ENCODE measurements around the gene MYL6B.

GRCh38 chr12:56122637-56123036 lies 29.8 kb upstream of the MYL6B start:
- TF ChIP-seq CTCF (IDR thresholded peaks at IDR 0.05; ENCODE audit: poor library complexity) (no peak), EZH2 (IDR thresholded peaks at IDR 0.05; ENCODE audit: borderline replicate concordance) (no peak), EZH2phosphoT487 (IDR thresholded peaks at IDR 0.05; ENCODE audit: low read depth, severe bottlenecking, unreplicated experiment) (no peak)
